Left lobe of liver (tissue), 2 donors: Measurements from ENCODE around the gene AKAP13. TPM values are rescaled to one million over a fixed set of nuclear protein-coding genes. Genes with fewer than 3 reads are reported as not detected.
"Not testable (repeated sequence)": the region's sequence is repeated elsewhere in the genome, so short reads cannot be mapped to it uniquely, and the experiment has no call there.

Experiments used
- ATAC-seq: fragments of 200-7000 bp; cut with Tn5 transposase; one replicate; pipeline ENCODE4 v1.9.1; 2020; ENCODE audit warnings: mild to moderate bottlenecking, moderate library complexity
- DNase-seq: peaks from one replicate; pipeline ENCODE4 v3.0.0-alpha.2; 2020; ENCODE audit warnings: low spot score
- total RNA-seq: library from RNA; stranded (reverse); gene quantifications from one replicate; pipeline ENCODE4 v1.2.1, GENCODE V29; 2021
- donor health status: DM: no; HTN: no; CAD: no; lungs with moderate emphysema.
- donor health status: DM: no; HTN: yes; CAD: no.

Gene AKAP13, protein sequence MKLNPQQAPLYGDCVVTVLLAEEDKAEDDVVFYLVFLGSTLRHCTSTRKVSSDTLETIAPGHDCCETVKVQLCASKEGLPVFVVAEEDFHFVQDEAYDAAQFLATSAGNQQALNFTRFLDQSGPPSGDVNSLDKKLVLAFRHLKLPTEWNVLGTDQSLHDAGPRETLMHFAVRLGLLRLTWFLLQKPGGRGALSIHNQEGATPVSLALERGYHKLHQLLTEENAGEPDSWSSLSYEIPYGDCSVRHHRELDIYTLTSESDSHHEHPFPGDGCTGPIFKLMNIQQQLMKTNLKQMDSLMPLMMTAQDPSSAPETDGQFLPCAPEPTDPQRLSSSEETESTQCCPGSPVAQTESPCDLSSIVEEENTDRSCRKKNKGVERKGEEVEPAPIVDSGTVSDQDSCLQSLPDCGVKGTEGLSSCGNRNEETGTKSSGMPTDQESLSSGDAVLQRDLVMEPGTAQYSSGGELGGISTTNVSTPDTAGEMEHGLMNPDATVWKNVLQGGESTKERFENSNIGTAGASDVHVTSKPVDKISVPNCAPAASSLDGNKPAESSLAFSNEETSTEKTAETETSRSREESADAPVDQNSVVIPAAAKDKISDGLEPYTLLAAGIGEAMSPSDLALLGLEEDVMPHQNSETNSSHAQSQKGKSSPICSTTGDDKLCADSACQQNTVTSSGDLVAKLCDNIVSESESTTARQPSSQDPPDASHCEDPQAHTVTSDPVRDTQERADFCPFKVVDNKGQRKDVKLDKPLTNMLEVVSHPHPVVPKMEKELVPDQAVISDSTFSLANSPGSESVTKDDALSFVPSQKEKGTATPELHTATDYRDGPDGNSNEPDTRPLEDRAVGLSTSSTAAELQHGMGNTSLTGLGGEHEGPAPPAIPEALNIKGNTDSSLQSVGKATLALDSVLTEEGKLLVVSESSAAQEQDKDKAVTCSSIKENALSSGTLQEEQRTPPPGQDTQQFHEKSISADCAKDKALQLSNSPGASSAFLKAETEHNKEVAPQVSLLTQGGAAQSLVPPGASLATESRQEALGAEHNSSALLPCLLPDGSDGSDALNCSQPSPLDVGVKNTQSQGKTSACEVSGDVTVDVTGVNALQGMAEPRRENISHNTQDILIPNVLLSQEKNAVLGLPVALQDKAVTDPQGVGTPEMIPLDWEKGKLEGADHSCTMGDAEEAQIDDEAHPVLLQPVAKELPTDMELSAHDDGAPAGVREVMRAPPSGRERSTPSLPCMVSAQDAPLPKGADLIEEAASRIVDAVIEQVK (N-terminal part only)
- 60.5 TPM for total RNA-seq

DNA sequence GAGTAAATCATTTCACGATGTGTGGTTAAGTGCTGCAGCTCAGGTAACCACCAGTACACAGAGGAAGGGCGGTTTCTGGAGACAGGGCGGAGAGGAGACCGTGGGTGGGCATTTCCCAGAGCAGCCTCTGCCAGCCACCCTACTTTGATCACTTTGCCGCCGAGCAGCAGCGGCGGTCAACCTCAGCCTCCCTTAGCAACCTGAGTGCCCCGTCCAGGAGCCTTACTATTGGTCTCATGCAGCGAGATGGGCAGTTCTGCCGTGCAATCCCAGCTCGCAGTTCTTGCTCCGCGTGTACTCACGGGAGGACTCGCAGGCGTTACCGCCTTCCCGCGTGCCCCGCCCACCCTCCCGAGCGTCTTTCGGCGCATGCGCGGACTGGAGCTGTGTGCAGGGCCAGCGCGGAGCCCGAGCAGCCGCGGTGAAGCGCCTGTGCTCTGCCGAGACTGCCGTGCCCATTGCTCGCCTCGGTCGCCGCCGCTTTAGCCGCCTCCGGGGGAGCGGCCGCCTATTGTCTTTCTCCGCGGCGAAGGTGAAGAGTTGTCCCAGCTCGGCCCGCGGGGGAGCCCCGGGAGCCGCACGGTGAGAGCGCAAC is at the start of gene AKAP13:
TSS of gene AKAP13 (plus strand) at position 387 of the 595 bp plus-strand sequence. CDS start 105,118 bp downstream, outside the sequence.
- peak; percentile 99 for DNase-seq
- ATAC-seq: peak; percentile 92

DNA sequence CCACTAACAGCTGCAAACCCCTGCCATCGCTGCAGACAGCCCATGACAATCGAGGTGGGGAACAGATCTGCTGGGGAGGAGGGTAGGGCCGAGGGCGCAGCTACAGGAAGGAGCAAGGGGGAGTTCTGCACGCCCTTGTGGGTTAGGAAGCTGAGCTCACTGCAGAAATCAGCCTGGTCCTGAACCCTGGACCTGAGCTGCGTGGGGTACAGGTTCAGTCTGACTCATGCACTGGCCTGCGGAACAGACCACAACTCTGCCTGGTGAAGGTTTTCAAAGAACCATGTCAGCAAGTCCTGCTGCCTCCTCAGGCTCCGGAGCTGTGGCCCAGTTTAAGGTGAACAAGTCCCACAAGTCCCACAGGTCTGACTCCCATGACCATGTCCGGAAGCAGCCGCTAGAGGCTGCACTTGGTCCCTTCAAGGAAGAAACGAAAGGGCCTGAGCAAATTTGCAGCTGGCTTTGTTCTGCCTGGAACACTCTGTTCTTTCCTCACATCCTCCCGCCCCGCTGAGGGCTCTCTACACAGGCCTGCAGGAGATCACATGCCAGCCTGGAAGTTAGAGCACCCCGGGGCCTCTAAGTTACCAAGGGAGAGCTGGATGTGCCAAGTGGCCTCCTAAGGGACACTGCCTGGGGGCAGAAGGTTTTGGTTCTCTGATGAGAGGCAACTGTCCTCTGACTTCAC is 49.4 kb upstream of the AKAP13 start:
- DNase-seq: peak; percentile 85
- peak; percentile 96 for ATAC-seq

DNA sequence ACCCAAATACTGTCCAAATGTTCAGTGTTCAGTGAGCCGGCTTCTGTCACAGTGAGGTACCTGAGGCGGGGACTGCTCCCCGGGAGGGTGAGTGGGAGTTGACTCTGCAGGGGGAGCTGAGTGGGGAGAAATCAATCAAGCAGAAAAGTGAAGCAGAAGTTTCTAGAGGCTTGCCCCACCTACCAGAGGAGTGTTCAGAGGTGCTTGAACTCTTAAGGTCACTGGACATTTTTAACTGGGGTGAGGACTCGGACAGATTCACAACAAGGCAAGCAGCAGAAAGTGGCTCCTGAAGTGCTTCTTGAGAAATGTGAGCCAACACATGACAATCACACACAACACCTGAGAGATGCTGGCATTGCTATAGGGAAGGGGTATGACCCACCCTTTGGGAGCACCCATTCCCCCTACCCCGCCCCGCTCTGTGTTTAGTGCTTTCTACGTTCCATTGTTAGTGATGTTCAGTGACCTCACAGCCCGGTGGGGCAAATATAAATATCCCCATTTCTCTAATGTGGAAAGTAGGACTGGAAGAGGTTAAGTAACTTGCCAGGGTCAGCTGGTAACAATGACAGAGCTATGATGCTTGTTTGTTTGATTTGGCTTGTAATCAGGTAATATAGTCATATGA is 48.6 kb upstream of the AKAP13 start:
- ATAC-seq (no peak), DNase-seq (no peak)

DNA sequence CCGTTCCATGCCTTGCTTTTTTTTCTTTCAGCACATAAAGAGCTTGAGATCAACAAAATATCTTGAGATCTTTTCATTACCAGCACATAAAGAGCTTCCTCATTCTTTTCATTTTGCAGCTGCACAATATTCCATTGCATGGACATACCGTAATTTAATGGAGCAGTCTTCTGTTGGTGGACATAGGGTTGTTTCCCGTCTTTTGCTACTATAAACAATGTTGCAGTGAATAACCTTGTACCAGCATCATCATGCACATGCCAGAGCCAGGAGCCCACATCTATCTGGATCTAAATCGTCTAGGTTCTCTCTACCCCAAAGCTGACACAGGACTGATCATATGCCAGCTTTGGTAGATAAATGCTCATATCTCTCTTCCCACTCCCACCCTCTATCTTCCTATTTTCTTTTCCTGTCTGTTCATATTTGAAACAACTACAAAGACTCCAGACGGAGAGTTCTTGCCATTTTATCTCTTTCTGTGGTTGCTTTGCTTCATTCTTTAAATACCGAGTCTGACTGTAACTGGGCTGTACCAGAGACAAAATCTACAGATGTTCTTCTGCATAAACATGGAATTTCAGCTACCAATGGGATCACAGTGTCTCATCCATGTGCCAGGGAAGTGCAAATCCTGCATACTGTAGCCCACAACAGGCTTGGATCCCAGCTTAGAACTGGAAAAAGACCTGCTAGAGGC is 47.1 kb upstream of the AKAP13 start:
- no peak for DNase-seq
- ATAC-seq: no peak

DNA sequence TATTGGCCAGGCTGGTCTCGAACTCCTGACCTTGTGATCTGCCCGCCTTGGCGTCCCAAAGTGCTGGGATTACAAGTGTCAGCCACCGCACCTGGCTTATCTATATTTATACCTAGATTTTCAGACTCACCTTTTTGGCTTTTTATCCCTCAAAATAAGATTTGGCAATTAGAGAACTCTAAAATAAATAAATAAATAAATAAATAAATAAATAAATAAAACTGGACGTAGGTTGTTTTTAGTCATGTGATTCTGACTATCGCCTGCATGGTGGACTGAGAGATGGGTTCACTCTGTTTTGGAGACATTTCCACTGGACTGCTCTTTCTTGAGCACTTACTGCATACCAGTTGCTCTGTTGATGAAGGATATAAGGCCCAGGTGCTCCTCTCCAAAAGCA is 46.2 kb upstream of the AKAP13 start:
- DNase-seq (no peak), ATAC-seq (no peak)

DNA sequence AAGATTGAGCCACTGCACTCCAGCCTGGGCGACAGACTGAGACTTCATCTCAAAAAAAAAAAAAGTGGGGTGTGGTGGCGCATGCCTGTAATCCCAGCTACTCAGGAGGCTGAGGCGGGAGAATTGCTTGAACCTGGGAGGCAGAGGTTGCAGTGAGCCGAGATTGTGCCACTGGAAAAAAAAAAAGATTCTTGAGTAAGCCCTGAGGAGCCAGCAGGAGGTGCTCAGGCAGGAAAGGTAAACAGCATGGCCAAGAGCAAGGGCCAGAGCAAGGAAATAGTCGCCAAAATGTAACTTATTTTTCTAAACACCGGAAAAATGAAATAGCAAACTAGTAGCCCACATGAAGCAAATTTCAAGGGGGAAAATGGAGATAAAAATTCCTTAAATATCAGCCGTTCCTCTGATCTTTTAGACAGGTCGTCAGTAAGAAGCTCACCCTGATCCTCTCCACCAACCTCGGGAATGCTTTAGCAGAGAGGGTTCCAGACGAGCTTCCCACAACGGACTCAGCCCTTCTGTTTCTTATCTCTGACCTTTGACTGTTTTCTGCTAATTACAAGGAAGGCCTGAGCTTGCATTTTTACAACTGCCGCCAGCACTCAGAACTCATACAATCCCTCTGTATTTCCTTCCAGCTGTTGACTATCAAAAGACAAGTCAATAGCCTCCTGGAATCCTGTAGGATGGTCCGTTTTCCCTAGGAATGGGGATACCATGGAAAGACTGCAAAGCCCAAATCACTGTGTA is 45.0 kb upstream of the AKAP13 start:
- ATAC-seq: peak; percentile 33
- DNase-seq: no peak

DNA sequence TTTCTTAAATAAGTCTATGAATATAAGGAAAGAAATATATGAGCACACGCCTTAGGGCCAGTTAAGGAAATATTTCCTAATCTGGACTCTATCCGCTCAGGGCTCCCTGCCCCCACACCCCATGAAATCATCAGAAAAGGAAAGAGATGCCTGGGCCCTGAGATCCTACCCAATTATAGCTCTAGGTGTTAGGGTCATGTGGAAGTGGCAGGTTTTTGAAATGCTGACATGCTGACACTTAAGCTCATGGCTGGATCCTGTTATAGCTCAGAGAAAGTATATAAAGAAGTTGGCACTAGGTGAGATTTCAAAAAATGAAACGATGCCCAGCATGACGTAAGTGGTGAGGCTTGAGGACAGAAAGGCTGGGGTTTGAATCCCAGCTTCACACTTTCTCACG is 43.5 kb upstream of the AKAP13 start:
- DNase-seq (no peak), ATAC-seq (peak; percentile 45)

DNA sequence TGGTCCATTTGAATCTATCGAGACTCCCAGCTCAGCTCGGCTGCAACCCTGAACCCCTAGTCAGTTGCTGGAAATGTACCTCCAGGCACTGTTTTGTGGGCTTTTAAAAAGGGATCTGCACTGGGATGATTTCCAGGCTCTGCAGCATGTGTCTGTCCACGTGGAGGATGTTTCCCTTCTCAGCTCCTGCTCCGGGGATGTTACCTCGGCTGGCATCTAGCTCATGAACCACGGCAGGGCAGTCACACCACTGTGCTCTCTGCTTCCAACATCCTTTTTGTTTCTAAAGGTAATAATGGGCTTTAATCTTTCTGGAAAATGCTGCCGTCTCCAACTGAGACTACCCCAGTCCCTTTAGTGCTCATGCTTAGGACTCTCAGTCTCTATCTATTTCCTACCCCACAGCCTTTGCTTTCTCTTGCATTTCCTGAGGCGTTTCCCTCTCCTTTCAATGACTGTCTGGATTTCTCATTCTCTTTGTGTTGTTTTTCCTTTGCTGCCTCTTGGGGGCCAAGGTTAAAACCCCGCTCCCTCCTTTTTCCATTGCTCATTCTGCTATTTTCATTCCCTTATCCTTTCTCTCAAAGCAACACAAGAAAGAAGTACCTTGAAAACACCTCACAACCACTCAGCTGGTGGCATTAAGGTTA is 42.9 kb upstream of the AKAP13 start:
- DNase-seq: no peak

DNA sequence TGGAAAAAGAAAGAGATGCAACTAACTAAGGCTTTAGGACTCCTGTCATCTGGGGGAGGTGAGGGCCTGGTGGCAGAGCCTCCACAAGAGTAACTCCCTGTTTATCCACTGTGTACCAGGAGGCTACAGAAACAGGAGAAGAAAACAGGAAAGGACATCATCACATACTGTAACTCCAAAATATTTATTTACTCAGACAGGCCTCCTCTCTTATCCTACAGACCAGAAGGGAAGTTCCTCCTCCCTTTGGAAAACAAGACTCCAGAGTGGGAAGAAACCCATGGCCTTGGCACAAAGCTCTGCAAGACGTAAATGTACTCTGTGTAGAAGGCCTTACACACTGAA is 40.1 kb upstream of the AKAP13 start:
- ATAC-seq: no peak
- no peak for DNase-seq

More for the DNA sequence above, 42.9 kb upstream of the AKAP13 start:
- ATAC-seq: no peak

DNA sequence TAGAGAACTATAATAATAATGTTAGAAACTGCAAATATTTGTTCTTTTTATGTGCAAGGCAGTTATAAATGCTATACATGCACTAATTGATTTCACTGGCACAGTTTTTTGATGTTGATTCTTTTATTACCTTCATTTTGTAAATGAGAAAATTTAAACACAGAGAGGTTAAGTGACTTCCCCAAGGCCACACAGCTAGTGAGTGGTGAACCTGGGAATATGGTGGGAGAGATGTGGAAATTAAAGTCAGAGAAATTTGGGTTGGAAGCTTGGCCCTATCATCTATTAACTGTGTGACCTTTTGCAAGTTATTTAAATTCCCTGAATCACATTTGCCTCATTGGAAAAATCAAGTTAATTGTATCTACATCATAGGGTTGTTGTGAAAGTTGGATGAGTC is 39.6 kb upstream of the AKAP13 start:
- ATAC-seq (no peak), DNase-seq (no peak)

DNA sequence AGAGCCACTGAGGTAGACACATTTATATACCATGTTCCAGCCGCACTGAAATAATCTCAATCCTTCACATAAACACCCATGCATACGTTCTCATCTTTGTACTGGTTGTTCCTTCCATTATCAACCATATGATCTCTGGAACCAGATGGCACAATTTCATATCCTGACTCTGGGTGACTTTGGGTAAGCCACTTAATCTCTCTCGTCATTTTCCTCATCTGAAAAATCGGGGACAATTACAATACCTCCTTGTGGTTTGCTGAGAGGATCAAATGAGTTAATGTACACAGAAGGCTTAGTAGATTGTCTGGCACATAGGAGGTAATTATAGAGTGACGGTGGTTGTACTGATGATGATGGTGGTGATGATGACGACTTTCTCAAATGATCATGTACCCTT is 38.2 kb upstream of the AKAP13 start:
- DNase-seq, ATAC-seq: not testable (repeated sequence)

DNA sequence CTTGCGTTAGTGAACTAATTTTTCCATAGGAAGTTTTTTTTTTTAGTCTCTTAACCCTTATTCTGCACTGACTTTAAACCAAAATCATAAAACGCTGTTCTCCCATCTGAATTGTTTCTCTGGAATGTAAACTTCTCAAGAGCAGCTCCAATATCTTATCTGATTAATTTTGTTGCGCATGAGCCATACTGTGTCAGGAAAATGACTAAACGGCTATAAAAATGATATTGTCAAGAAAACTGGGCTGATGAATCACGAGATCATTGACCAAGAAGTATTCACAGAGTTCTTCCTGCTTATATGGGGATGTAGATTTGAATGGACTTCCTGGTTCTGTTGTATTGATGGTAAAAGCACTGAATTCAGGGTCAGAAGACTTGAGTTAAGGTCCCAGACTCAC is 37.0 kb upstream of the AKAP13 start:
- not testable (repeated sequence) for ATAC-seq, DNase-seq

DNA sequence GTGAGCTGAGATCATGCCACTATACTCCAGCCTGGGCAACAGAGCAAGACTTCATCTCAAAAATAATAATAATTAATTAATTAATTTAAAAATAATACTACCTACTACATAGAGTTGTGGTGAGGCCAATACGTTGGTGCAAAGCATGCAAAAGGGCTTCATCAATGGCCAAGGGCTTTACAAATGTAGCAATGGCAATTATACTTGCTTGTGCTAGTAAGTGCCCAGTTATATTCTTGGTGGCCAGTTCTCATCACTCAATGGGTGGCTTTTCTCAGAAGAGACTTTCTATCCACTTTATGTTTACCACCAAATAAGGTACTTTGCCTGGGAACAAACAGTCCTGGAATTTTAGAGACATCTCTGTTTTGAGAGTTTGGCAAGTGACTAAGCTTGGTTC is 36.2 kb upstream of the AKAP13 start:
- DNase-seq, ATAC-seq: not testable (repeated sequence)

DNA sequence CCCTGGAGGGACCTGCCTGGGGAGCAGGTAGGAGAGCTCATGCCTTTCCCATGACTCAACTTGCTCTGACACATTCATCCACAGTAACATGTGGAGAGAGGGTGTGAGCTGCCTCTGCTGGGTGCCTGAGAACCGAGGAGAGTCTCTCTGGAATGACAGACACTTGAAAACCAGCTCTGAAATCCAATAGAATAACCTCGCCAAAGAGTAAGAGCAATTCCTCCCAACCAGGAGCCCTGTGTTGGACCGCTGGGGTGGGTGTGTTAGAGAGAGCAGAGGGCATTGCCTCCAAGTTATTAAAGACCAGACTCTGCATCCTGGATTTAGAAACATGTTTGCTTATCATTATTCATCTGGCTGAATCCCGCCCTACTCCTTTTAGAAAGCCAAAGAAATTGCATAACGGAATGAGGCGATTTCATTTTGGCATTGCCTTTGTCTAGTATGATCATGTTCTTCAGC is 35.7 kb upstream of the AKAP13 start:
- DNase-seq: peak; percentile 73

DNA sequence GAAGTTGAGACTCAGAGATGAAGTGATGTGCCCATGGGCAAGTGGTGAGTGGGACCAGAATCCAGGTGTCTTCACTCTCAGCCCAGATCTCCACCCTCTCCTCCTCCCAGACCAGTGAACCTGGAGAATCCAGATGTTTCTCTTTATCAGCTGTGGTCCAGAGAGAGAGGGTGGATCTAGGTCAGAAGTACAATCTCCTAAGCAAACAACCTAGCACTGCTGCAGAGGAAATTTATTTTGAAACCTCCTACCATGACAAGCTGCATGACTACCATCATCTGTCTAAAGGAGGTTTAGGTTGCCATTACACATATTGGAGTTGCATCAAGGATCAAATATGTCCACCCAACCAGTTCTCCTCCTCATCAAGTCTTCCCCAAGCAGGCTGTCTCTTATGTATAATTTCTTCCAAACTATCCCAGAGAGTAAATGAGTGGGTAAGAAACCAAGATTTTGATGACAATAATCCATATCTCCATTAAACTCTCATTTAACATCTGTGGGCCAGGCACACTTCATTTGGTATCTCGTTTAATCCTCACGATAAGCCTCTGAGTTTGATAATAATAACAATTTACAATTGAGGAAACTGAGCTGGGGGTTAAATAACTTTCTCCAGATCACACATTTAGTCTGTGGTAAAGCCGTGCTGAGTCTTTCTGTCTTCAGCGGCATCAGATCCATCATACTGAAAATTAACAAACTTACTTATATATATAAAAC is 35.0 kb upstream of the AKAP13 start:
- DNase-seq: not testable (repeated sequence)
- ATAC-seq: peak; percentile 14

More for the DNA sequence above, 35.7 kb upstream of the AKAP13 start:
- ATAC-seq: peak; percentile 72

DNA sequence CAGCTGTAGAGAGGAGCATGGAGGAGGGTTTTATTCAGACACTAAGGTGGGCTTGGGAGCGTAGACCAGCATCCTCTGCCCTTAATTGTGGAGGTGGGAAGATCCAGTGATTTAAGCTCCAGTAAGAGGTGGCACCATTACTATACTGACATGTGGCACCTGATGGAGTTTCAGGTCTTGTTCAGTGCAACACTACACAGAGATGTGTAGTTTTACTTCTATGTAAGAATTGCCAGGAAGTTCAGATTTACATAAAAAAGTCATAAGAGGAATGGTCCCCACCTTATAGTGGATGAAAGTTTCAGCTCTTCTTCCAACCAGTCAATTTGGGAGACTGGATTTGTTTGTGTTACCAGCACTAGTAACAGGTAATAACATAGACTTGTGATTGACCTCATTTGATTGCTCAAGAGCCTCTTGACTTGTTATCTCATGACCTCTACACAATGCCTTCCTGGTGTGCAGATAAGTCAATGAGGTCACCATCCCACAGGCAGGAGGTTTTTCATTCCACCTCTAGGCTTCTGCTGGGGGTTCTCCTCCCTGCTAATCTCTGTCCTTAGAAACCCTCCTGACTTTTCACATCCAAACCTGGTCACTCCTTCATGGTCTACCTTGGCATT is 33.8 kb upstream of the AKAP13 start:
- not testable (repeated sequence) for DNase-seq
- peak; percentile 57 for ATAC-seq
